Spleen (tissue), 11 donors: ENCODE measurements around the gene TRPM1. TPM values are rescaled to one million over a fixed set of nuclear protein-coding genes. Genes with fewer than 3 reads are reported as not detected.

ENCODE experiments used
- DNase-seq: peaks from one replicate; pipeline ENCODE4 v3.0.0-alpha.2; 2020
- H3K27ac ChIP-seq, 8 donors: fragments of 200-600 bp; sonication (generic) in 7 of 8; 1 replicate in 4 of 8; 2 replicates in 4 of 8; pipeline versions ENCODE4 v1.5.0 to v1.8.0; 2016 to 2021; ENCODE audit warnings: inconsistent platforms in 4 of 8, mild to moderate bottlenecking in 4 of 8, moderate library complexity in 1 of 8
- H3K27me3 ChIP-seq, 7 donors: fragments of 200-600 bp; sonication (generic) in 6 of 7; replicated peaks in 1 of 7; 1 replicate in 4 of 7; 2 replicates in 3 of 7; pipeline versions ENCODE4 v1.5.0 to v1.8.0; 2016 to 2021; ENCODE audit warnings: inconsistent platforms in 3 of 7, mild to moderate bottlenecking in 1 of 7
- H3K36me3 ChIP-seq, 6 donors: fragments of 200-600 bp; sonication (generic) in 5 of 6; 1 replicate in 4 of 6; 2 replicates in 2 of 6; pipeline versions ENCODE4 v1.5.0 to v1.8.0; 2016 to 2021; ENCODE audit warnings: inconsistent platforms in 2 of 6
- H3K4me1 ChIP-seq, 6 donors: fragments of 200-600 bp; sonication (generic) in 5 of 6; 1 replicate in 3 of 6; 2 replicates in 3 of 6; pipeline versions ENCODE4 v1.5.0 to v1.8.0; 2016 to 2021; ENCODE audit warnings: inconsistent platforms in 3 of 6
- H3K4me3 ChIP-seq, 8 donors: fragments of 200-600 bp; sonication (generic) in 7 of 8; 1 replicate in 4 of 8; 2 replicates in 4 of 8; pipeline versions ENCODE4 v1.5.0 to v1.8.0; 2016 to 2021; ENCODE audit warnings: inconsistent platforms in 4 of 8, mild to moderate bottlenecking in 4 of 8, moderate library complexity in 2 of 8
- H3K9me3 ChIP-seq, 8 donors: fragments of 200-600 bp; sonication (generic) in 7 of 8; 1 replicate in 4 of 8; 2 replicates in 4 of 8; pipeline versions ENCODE4 v1.5.0 to v1.8.0; 2016 to 2021; ENCODE audit warnings: inconsistent platforms in 4 of 8
- CTCF ChIP-seq, 11 experiments: fragments of 200-600 bp in 7 of 11; fragments of 450-650 bp in 4 of 11; sonication (generic) in 4 of 11; IDR thresholded peaks in 8 of 11; conservative IDR thresholded peaks in 3 of 11; 1 replicate in 7 of 11; 2 replicates in 4 of 11; pipeline versions ENCODE4 v1.4.0 to v1.8.0; 2016 to 2021; ENCODE audit warnings: antibody characterized with exemption in 11 of 11, inconsistent platforms in 4 of 11, mild to moderate bottlenecking in 1 of 11
- POLR2A ChIP-seq, 3 donors: fragments of 450-650 bp; IDR thresholded peaks; one replicate each; pipeline ENCODE4 v1.5.1; 2017; ENCODE audit warnings: antibody characterized with exemption in 3 of 3, mild to moderate bottlenecking in 1 of 3
- POLR2AphosphoS5 ChIP-seq, 3 donors: sonication (generic); formaldehyde crosslinking; IDR thresholded peaks; one replicate each; pipeline ENCODE4 v1.5.1; 2017; ENCODE audit warnings: antibody characterized with exemption in 3 of 3
- WGBS, 5 donors: extraction: QIAGEN DNeasy Blood & Tissue Kit in 3 of 5; methylation state at CpG; one replicate each; pipeline versions ENCODE4 v1.1.5 to v1.1.7; 2013 to 2018; 5-methylcytosine and 5-hydroxymethylcytosine counted together
- intact Hi-C: fragments of 100-400 bp; cut with DNase I; formaldehyde crosslinking; loops from one replicate; pipeline ENCODE4 v1.15.0; 2023; ENCODE audit warnings: low total_unique reads
- polyA plus RNA-seq, 3 donors: library from polyadenylated mRNA; stranded (reverse); fragments of 200-250 nt; gene quantifications; one replicate each; pipeline ENCODE4 v1.2.1, GENCODE V29; 2013
- total RNA-seq, 7 donors: library from RNA; depleted of rRNA in 3 of 7; stranded (reverse); fragments of >200 nt in 3 of 7; fragmentation: NEBNext Ultra II Directional in 4 of 7; extraction: Animal tissue kit (Norgen Biotek cat#: 25700) in 4 of 7; gene quantifications; one replicate each; pipeline versions ENCODE4 v1.1.0 to v1.2.1, GENCODE V29; 2016 to 2021
- donor health status: healthy with polysubstance abuse.
- donor health status: DM: no; HTN: no; CAD: no; lungs with moderate emphysema.
- donor health status: DM: no; HTN: no; CAD: no.
- donor health status: Bipolar disorder and iron deficiency.
- donor health status: healthy.
- donor health status: DM: no; HTN: no; CAD: no.
- donor health status: DM: yes; HTN: yes; CAD: no.

The TRPM1 gene
- total and polyA plus RNA-seq, 10 donors = 0.06 to 0.42 TPM; not detected in 8

DNA sequence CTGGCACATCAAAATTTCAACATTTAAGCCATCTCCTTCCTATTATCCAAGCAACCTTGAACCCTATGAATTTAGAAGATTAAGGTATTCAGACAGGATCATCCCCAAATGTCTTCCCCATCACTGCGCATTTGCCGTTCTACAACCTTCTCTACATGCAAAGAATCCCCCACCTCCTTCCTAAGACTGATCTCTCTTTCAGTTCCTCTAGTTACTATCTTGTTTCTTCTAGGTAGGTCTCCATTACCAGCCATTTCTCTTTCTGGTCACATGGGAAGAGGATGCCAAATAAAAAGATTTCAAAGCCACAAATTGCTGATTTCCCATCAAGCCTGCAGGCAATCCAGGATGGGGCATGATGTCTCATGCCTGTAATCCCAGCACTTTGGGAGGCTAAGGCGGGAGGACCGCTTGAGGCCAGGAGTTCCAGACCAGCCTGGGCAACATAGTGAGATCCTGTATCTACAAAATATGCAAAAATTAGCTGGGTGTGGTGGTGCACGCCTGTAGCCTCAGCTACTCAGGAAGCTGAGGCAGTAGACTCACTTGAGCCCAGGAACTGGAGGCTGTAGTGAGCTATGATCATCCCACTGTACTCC, 80.4 kb downstream of the TRPM1 start:
- Histone ChIP-seq H3K9me3 (no peaks in the 10 kb centered on the region), H3K27ac (no peak overlapping the region), H3K4me3 (no peak overlapping the region), H3K36me3 (no peaks in the 10 kb centered on the region), H3K27me3 (no peaks in the 10 kb centered on the region), H3K4me1 (peaks cover 0 to 33% (median 9%) of the 10 kb centered on the region in 6 donors)
- 77 to 91% (median 80%) methylated on average over 5 of the region's 5 CpGs for WGBS, 5 donors
- no peak for DNase-seq
- intact Hi-C loops = no loop called here
- no peak for TF ChIP-seq CTCF (IDR thresholded peaks at IDR 0.05 in 8 of 11, conservative IDR thresholded peaks at IDR 0.05 in 3 of 11)
- TF ChIP-seq POLR2AphosphoS5 (IDR thresholded peaks at IDR 0.05) = no peak
- no peak for TF ChIP-seq POLR2A (IDR thresholded peaks at IDR 0.05)

DNA sequence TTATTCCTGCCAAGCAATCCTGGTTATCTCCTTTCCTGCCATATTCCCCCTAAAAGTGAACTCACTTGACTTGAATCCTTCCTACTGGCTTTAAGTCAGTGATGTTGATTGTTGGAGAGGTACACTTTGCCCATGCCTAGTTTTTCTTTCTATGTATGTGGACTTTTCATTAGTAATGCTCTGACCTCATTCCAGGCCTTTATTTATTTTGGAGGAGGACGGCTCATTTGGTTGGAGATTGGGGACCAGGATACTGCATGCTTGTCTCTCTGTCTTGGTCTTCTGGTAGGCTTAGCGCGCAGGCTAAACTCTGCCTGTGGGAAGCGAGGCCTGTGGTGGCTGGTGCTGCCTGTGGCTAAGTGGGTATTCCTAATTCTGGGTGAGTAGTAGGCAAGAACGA, 81.0 kb downstream of the TRPM1 start:
- Histone ChIP-seq H3K27me3 (no peaks in the 10 kb centered on the region), H3K27ac (no peak overlapping the region), H3K4me1 (peaks cover 0 to 39% (median 9%) of the 10 kb centered on the region in 6 donors), H3K9me3 (no peaks in the 10 kb centered on the region), H3K36me3 (no peaks in the 10 kb centered on the region), H3K4me3 (no peak overlapping the region)
- WGBS, 5 donors = 88 to 96% (median 93%) methylated on average over 5 of the region's 5 CpGs
- DNase-seq = no peak
- no peak for TF ChIP-seq CTCF (IDR thresholded peaks at IDR 0.05 in 8 of 11, conservative IDR thresholded peaks at IDR 0.05 in 3 of 11)
- TF ChIP-seq POLR2A (IDR thresholded peaks at IDR 0.05) = no peak
- TF ChIP-seq POLR2AphosphoS5 (IDR thresholded peaks at IDR 0.05) = no peak
- intact Hi-C loops = no loop called here

DNA sequence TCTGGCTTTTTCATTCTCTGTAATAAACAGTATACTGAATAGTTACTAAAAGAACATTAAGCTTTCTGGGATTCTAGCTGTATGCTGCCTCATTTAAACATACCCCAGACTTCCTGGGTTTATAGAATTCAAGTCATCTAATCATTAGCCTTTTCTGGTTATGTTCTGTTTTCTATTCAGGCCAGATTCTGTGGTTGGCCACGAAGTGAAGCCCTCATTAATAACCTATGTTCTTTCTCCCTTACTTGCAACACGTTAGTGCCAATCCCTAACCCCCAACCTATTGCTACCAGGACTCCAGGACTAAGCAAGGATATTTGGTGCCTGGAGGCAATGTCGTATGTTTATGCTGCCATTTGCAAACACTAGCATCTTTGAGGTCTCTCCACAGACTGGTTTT, 81.5 kb downstream of the TRPM1 start:
- DNase-seq = no peak
- intact Hi-C loops = no loop called here
- no peak overlapping the region for H3K27ac ChIP-seq
- no peaks in the 10 kb centered on the region for H3K27me3 ChIP-seq
- H3K4me3 ChIP-seq = no peak overlapping the region
- no peaks in the 10 kb centered on the region for H3K36me3 ChIP-seq
- no peaks in the 10 kb centered on the region for H3K9me3 ChIP-seq
- no peak for TF ChIP-seq POLR2AphosphoS5 (IDR thresholded peaks at IDR 0.05)
- TF ChIP-seq CTCF (IDR thresholded peaks at IDR 0.05 in 8 of 11, conservative IDR thresholded peaks at IDR 0.05 in 3 of 11) = no peak
- TF ChIP-seq POLR2A (IDR thresholded peaks at IDR 0.05) = no peak
- WGBS, 5 donors = 79 to 92% (median 86%) methylated on average over 3 of the region's 3 CpGs
- peaks cover 0 to 39% (median 9%) of the 10 kb centered on the region in 6 donors for H3K4me1 ChIP-seq

DNA sequence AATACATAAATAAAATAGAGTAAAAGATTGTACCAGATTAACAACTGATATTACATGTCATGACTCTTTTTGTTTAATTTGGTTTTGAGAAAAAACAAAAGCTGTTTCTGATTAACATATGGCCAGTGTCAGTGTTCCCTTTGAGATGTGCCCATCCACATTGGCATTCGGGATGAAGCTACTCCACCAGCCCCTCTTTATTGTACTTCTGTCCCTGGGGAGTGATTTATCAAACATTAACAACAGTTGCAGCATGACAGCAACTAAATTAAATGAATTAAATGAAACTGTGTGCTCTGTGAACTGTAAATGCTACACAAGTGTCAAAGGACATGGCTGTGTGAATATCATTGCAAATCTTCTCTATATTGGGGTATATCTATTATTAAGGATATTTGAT, 84.2 kb downstream of the TRPM1 start:
- peaks cover 0 to 36% (median 9%) of the 10 kb centered on the region in 6 donors for H3K4me1 ChIP-seq
- DNase-seq = no peak
- no peak overlapping the region for H3K4me3 ChIP-seq
- no peaks in the 10 kb centered on the region for H3K36me3 ChIP-seq
- intact Hi-C loops = no loop called here
- no peaks in the 10 kb centered on the region for H3K27me3 ChIP-seq
- H3K27ac ChIP-seq = no peak overlapping the region
- H3K9me3 ChIP-seq = peaks cover 0 to 12% (median 10%) of the 10 kb centered on the region in 8 donors
- TF ChIP-seq CTCF (IDR thresholded peaks at IDR 0.05 in 8 of 11, conservative IDR thresholded peaks at IDR 0.05 in 3 of 11) (no peak), POLR2A (IDR thresholded peaks at IDR 0.05) (no peak), POLR2AphosphoS5 (IDR thresholded peaks at IDR 0.05) (no peak)
- WGBS, 5 donors = 60 to 86% (median 75%) methylated on average over 1 of the region's 1 CpG
